GM21381 (cell line): ENCODE measurements around the gene RCOR1.
"Not testable (repeated sequence)": the region's sequence is repeated elsewhere in the genome, so short reads cannot be mapped to it uniquely, and the experiment has no call there.

Source experiments
- ATAC-seq: cut with Tn5 transposase; IDR thresholded peaks from one replicate; pipeline ENCODE4 v1.9.1; 2021; ENCODE audit warnings: mild to moderate bottlenecking, moderate library complexity; ENCODE audit not compliant: unreplicated experiment

The RCOR1 gene

GRCh38 chr14:102625564-102626296 is 33.3 kb downstream of the RCOR1 start:
- ATAC-seq: no peak

GRCh38 chr14:102626530-102626929 is 34.1 kb downstream of the RCOR1 start:
- no peak for ATAC-seq

- ATAC-seq: no peak
These were observed 36.6 kb downstream of the RCOR1 start for GRCh38 chr14:102629011-102629444.

GRCh38 chr14:102629808-102630350 is 37.4 kb downstream of the RCOR1 start:
- ATAC-seq: no peak

GRCh38 chr14:102630405-102630804 is 38.0 kb downstream of the RCOR1 start:
- ATAC-seq: no peak

- ATAC-seq: no peak
These were observed 38.4 kb downstream of the RCOR1 start for GRCh38 chr14:102630881-102631280.

GRCh38 chr14:102633906-102634595 is 41.6 kb downstream of the RCOR1 start:
- ATAC-seq: no peak

GRCh38 chr14:102639611-102640010 is 47.2 kb downstream of the RCOR1 start:
- ATAC-seq: not testable (repeated sequence)

GRCh38 chr14:102644523-102644922 is 52.1 kb downstream of the RCOR1 start:
- ATAC-seq: no peak

GRCh38 chr14:102645746-102646440 is 53.4 kb downstream of the RCOR1 start:
- no peak for ATAC-seq

GRCh38 chr14:102646615-102647014 is 54.2 kb downstream of the RCOR1 start:
- no peak for ATAC-seq

- ATAC-seq: no peak
These were observed 59.7 kb downstream of the RCOR1 start for GRCh38 chr14:102652194-102652593.

- ATAC-seq: no peak
These were observed 61.8 kb downstream of the RCOR1 start for GRCh38 chr14:102654298-102654697.

GRCh38 chr14:102655137-102655536 is 62.7 kb downstream of the RCOR1 start:
- no peak for ATAC-seq

- ATAC-seq: no peak
These were observed 67.3 kb downstream of the RCOR1 start for GRCh38 chr14:102659797-102660196.

GRCh38 chr14:102661614-102662013 is 69.2 kb downstream of the RCOR1 start:
- no peak for ATAC-seq

GRCh38 chr14:102662636-102663430 is 70.4 kb downstream of the RCOR1 start:
- no peak for ATAC-seq

- ATAC-seq: no peak
These were observed 71.0 kb downstream of the RCOR1 start for GRCh38 chr14:102663440-102663839.

GRCh38 chr14:102665621-102666020 is 73.2 kb downstream of the RCOR1 start:
- ATAC-seq: no peak

GRCh38 chr14:102666635-102667034 is 74.2 kb downstream of the RCOR1 start:
- ATAC-seq: no peak

GRCh38 chr14:102667703-102668102 is 75.3 kb downstream of the RCOR1 start:
- ATAC-seq: no peak
